ENCODE measurements around the gene AKNA. TPM values are rescaled to one million over a fixed set of nuclear protein-coding genes. Genes with fewer than 3 reads are reported as not detected.
"Not testable (repeated sequence)": the region's sequence is repeated elsewhere in the genome, so short reads cannot be mapped to it uniquely, and the experiment has no call there.

AKNA gene
- total RNA-seq, 1 donor from 2014 or later = 55.0 TPM

DNA sequence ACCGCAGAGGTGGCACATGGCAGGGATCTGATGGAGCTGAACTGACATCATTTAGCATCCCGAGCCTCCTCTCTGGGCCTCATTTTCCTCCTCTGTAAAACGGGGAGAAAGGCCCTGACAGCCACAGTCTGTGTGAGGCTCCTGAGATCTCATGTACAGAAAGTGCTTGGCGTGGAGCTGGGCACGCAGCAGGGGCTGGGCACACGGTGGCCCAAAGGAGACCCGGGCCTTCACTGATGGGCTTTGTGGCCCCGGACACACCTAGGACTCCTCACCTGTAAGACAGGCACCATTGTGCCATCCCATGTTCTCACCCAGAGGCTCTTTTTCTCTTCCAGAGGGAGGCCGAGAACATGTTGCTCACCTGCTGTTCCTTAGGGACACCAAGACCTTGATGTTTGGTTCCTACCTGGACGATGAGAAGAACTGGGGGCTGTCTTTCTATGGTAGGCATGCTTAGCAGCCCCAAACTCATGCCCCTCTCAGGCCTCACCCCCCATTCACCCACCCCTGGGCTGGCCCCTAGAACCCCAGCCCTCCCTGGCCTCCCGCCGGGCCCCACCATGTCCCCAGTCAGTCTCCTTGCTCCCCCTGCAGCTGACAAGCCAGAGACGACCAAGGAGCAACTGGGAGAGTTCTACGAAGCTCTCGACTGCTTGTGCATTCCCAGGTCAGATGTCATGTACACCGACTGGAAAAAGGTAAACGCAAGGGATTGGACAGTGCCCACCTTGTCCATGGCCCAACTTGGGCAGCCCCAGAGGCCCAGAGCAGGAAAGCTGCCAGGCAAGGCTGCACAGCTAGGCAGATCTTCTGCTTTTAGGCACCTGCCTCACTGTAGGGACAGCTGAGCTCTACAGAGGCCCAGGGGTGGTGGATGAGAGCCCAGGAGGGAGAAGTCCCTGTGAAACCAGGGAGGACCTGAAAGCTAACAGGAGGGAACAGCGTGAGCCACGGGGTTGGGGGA lies 56.3 kb downstream of the AKNA start:
- H3K4me3 ChIP-seq; H3K27ac ChIP-seq; DNase-seq (ENCODE audit: extremely low spot score in 2 of 2); H3K4me1 ChIP-seq; H3K27me3 ChIP-seq; H3K9me3 ChIP-seq; H3K36me3 ChIP-seq; intact Hi-C loops (cut with DNase I): not testable (repeated sequence)
- TF ChIP-seq POLR2AphosphoS5 (IDR thresholded peaks at IDR 0.05; ENCODE audit: insufficient read depth in 1 of 2, low read depth in 1 of 2) = peak in 1 of 2 donors; percentile 24

GRCh38 chr9:114330636-114331035 lies 57.1 kb downstream of the AKNA start:
- no peak overlapping the region for H3K27ac ChIP-seq
- DNase-seq (ENCODE audit: extremely low spot score in 2 of 2) = no peak
- H3K36me3 ChIP-seq = no peaks in the 10 kb centered on the region
- H3K4me3 ChIP-seq = no peak overlapping the region
- no peaks in the 10 kb centered on the region for H3K27me3 ChIP-seq
- no peaks in the 10 kb centered on the region for H3K9me3 ChIP-seq
- TF ChIP-seq POLR2A (IDR thresholded peaks at IDR 0.05) = no peak
- TF ChIP-seq CTCF (IDR thresholded peaks at IDR 0.05) = no peak
- TF ChIP-seq POLR2AphosphoS5 (IDR thresholded peaks at IDR 0.05; ENCODE audit: insufficient read depth in 1 of 2, low read depth in 1 of 2) = no peak
- no peaks in the 10 kb centered on the region for H3K4me1 ChIP-seq
- intact Hi-C loops (cut with DNase I) = no loop called here

GRCh38 chr9:114329625-114330022 lies 58.2 kb downstream of the AKNA start, which contains the start of gene ORM2:
Gene ORM2, plus strand, starts transcription at chr9:114329869. Its CDS starts 36 bp downstream, at chr9:114329905.
- H3K4me1 ChIP-seq; H3K9me3 ChIP-seq; H3K27me3 ChIP-seq; H3K27ac ChIP-seq; DNase-seq (ENCODE audit: extremely low spot score in 2 of 2); H3K36me3 ChIP-seq; H3K4me3 ChIP-seq; intact Hi-C loops (cut with DNase I): not testable (repeated sequence)

- H3K4me1 ChIP-seq; H3K27me3 ChIP-seq; DNase-seq (ENCODE audit: extremely low spot score in 2 of 2); H3K36me3 ChIP-seq; intact Hi-C loops (cut with DNase I); H3K9me3 ChIP-seq; H3K4me3 ChIP-seq; H3K27ac ChIP-seq: not testable (repeated sequence)
These were observed 58.7 kb downstream of the AKNA start for GRCh38 chr9:114328937-114329624.

DNA sequence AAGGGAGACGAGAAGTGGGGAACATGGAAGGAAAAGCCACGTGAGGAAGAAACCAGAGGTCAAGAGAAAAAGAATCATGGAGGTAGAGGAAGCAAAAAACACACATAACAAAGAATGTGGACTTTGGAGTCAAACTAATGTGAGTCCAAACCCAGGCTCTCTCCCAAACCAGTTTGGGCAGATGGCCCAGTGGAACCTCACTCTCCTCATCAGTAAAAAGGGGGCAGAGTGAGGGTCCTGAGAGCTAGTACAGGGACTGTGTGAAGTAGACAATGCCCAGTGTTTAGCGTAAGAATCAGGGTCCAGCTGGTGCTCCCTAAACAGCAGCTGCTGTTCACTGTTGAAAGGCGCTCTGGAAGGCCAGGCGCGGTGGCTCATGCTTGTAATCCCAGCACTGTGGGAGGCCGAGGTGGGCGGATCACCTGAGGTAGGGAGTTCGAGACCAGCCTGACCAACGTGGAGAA lies 59.4 kb downstream of the AKNA start:
- H3K36me3 ChIP-seq; intact Hi-C loops (cut with DNase I); H3K9me3 ChIP-seq; H3K27me3 ChIP-seq; H3K4me1 ChIP-seq; H3K4me3 ChIP-seq; DNase-seq (ENCODE audit: extremely low spot score in 2 of 2); H3K27ac ChIP-seq: not testable (repeated sequence)

DNA sequence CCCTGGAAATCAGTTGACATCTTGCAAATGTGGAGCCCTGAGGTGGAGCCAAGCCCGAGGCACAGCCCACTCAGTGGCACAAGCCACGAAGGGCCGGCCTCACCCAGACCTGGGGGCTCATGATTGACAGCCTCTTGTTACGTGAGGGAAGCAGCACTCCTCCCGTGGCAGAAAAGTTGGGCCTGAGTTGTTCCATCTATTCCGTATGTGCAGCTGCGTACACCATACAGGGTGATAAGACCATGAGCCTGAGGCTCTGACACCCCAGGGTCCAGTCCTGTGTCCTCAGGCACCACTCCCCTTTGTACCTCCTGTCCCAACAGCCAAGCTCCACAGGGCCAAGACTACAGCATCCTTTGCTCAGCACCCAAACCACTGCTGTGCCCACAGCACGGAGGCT lies 60.0 kb downstream of the AKNA start:
- intact Hi-C loops (cut with DNase I) = no loop called here
- Histone ChIP-seq H3K27me3 (no peaks in the 10 kb centered on the region), H3K36me3 (no peaks in the 10 kb centered on the region), H3K4me1 (no peaks in the 10 kb centered on the region), H3K27ac (no peak overlapping the region), H3K4me3 (no peak overlapping the region), H3K9me3 (no peaks in the 10 kb centered on the region)
- TF ChIP-seq POLR2A (IDR thresholded peaks at IDR 0.05) (no peak), POLR2AphosphoS5 (IDR thresholded peaks at IDR 0.05; ENCODE audit: insufficient read depth in 1 of 2, low read depth in 1 of 2) (no peak), CTCF (IDR thresholded peaks at IDR 0.05) (no peak)
- DNase-seq (ENCODE audit: extremely low spot score in 2 of 2) = no peak

GRCh38 chr9:114325684-114326254 lies 62.0 kb downstream of the AKNA start:
- intact Hi-C loops (cut with DNase I); DNase-seq (ENCODE audit: extremely low spot score in 2 of 2); H3K9me3 ChIP-seq; H3K27me3 ChIP-seq; H3K27ac ChIP-seq; H3K4me1 ChIP-seq; H3K4me3 ChIP-seq; H3K36me3 ChIP-seq: not testable (repeated sequence)

DNA sequence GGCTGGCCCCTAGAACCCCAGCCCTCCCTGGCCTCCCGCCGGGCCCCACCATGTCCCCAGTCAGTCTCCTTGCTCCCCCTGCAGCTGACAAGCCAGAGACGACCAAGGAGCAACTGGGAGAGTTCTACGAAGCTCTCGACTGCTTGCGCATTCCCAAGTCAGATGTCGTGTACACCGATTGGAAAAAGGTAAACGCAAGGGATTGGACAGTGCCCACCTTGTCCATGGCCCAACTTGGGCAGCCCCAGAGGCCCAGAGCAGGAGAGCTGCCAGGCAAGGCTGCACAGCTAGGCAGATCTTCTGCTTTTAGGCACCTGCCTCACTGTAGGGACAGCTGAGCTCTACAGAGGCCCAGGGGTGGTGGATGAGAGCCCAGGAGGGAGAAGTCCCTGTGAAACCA lies 62.8 kb downstream of the AKNA start:
- intact Hi-C loops (cut with DNase I); H3K27ac ChIP-seq: not testable (repeated sequence)

More for the DNA sequence above, 62.8 kb downstream of the AKNA start:
- not testable (repeated sequence) for H3K4me3 ChIP-seq; H3K36me3 ChIP-seq; DNase-seq (ENCODE audit: extremely low spot score in 2 of 2); H3K4me1 ChIP-seq; H3K27me3 ChIP-seq; H3K9me3 ChIP-seq

All from vagina (tissue), 2 donors.